ENCODE measurements around the gene CFB. TPM values are rescaled to one million over a fixed set of nuclear protein-coding genes. Genes with fewer than 3 reads are reported as not detected.

Gene CFB
- total and polyA plus RNA-seq, 2 of the 13 experiments (the other 11 are each of a cell fraction or from before 2014, with no cell fraction given), result 171 to 513 TPM

DNA sequence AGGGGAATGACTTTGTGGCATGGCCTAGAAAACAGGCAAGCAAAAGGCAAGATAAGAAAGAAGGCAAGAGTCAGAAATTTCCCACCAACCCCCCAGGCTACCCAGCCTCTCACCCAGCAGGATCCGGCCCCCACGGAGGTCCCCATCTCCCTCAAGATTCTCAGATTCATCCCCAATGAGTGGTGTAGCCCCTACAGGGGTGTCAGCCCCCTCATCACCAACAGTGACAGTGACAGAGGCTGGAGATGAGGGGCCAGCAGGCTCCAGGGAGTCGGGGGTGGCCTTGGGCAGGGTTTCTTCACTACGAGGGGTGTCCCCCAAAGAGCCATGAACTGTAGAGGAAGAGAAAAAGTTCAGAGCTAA is 49.4 kb upstream of the CFB start (continued):
- TF ChIP-seq ZNF337 (CRISPR knock-in tag; IDR thresholded peaks at IDR 0.05; ENCODE audit: borderline replicate concordance, low read depth) (no peak), MEIS2 (CRISPR knock-in tag; IDR thresholded peaks at IDR 0.05) (no peak), ZFYVE20 (CRISPR knock-in tag; IDR thresholded peaks at IDR 0.05; ENCODE audit: borderline replicate concordance, low read depth) (peak; percentile 10; the same call in 1 of the 2 replicates), NPAS2 (CRISPR knock-in tag; IDR thresholded peaks at IDR 0.05; ENCODE audit: borderline replicate concordance) (no peak), EHMT2 (IDR thresholded peaks at IDR 0.05; ENCODE audit: borderline replicate concordance, low read depth, low read length) (no peak), KDM2A (CRISPR knock-in tag; IDR thresholded peaks at IDR 0.05; ENCODE audit: borderline replicate concordance, low read depth) (0 out of 2 replicates have a peak, but pooled peaks have one; percentile 13)
- TF ChIP-seq, protein P1, sequence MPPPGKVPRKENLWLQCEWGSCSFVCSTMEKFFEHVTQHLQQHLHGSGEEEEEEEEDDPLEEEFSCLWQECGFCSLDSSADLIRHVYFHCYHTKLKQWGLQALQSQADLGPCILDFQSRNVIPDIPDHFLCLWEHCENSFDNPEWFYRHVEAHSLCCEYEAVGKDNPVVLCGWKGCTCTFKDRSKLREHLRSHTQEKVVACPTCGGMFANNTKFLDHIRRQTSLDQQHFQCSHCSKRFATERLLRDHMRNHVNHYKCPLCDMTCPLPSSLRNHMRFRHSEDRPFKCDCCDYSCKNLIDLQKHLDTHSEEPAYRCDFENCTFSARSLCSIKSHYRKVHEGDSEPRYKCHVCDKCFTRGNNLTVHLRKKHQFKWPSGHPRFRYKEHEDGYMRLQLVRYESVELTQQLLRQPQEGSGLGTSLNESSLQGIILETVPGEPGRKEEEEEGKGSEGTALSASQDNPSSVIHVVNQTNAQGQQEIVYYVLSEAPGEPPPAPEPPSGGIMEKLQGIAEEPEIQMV (CRISPR knock-in tag; IDR thresholded peaks at IDR 0.05; ENCODE audit: low read depth), result no peak
- TF ChIP-seq, protein P2, sequence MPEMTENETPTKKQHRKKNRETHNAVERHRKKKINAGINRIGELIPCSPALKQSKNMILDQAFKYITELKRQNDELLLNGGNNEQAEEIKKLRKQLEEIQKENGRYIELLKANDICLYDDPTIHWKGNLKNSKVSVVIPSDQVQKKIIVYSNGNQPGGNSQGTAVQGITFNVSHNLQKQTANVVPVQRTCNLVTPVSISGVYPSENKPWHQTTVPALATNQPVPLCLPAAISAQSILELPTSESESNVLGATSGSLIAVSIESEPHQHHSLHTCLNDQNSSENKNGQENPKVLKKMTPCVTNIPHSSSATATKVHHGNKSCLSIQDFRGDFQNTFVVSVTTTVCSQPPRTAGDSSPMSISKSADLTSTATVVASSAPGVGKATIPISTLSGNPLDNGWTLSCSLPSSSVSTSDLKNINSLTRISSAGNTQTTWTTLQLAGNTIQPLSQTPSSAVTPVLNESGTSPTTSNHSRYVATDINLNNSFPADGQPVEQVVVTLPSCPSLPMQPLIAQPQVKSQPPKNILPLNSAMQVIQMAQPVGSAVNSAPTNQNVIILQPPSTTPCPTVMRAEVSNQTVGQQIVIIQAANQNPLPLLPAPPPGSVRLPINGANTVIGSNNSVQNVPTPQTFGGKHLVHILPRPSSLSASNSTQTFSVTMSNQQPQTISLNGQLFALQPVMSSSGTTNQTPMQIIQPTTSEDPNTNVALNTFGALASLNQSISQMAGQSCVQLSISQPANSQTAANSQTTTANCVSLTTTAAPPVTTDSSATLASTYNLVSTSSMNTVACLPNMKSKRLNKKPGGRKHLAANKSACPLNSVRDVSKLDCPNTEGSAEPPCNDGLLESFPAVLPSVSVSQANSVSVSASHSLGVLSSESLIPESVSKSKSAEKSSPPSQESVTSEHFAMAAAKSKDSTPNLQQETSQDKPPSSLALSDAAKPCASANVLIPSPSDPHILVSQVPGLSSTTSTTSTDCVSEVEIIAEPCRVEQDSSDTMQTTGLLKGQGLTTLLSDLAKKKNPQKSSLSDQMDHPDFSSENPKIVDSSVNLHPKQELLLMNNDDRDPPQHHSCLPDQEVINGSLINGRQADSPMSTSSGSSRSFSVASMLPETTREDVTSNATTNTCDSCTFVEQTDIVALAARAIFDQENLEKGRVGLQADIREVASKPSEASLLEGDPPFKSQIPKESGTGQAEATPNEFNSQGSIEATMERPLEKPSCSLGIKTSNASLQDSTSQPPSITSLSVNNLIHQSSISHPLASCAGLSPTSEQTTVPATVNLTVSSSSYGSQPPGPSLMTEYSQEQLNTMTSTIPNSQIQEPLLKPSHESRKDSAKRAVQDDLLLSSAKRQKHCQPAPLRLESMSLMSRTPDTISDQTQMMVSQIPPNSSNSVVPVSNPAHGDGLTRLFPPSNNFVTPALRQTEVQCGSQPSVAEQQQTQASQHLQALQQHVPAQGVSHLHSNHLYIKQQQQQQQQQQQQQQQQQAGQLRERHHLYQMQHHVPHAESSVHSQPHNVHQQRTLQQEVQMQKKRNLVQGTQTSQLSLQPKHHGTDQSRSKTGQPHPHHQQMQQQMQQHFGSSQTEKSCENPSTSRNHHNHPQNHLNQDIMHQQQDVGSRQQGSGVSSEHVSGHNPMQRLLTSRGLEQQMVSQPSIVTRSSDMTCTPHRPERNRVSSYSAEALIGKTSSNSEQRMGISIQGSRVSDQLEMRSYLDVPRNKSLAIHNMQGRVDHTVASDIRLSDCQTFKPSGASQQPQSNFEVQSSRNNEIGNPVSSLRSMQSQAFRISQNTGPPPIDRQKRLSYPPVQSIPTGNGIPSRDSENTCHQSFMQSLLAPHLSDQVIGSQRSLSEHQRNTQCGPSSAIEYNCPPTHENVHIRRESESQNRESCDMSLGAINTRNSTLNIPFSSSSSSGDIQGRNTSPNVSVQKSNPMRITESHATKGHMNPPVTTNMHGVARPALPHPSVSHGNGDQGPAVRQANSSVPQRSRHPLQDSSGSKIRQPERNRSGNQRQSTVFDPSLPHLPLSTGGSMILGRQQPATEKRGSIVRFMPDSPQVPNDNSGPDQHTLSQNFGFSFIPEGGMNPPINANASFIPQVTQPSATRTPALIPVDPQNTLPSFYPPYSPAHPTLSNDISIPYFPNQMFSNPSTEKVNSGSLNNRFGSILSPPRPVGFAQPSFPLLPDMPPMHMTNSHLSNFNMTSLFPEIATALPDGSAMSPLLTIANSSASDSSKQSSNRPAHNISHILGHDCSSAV (CRISPR knock-in tag; IDR thresholded peaks at IDR 0.05; ENCODE audit: borderline replicate concordance), result no peak
